Natural killer cell (primary cell): ENCODE measurements around the gene RAB15. TPM values are rescaled to one million over a fixed set of nuclear protein-coding genes. Genes with fewer than 3 reads are reported as not detected.

ENCODE experiments used
- ATAC-seq, 3 donors: fragments of 150-1000 bp in 2 of 3; fragments of 200-7000 bp in 1 of 3; cut with Tn5 transposase; 1 replicate in 1 of 3; 2 replicates in 2 of 3; pipeline ENCODE4 v1.10.0; 2021; ENCODE audit warnings: mild to moderate bottlenecking in 2 of 3, moderate library complexity in 2 of 3
- DNase-seq, 2 donors: peaks; one replicate each; pipeline versions ENCODE4 v3.0.0 to v3.0.0-alpha.2; 2013 to 2021; ENCODE audit warnings: mixed read lengths in 1 of 2
- H3K27ac ChIP-seq: one replicate; pipeline ENCODE4 v1.5.1; 2013; ENCODE audit warnings: mild to moderate bottlenecking, low read length
- H3K27me3 ChIP-seq: one replicate; pipeline ENCODE4 v1.6.1; 2013; ENCODE audit warnings: low read length; ENCODE audit not compliant: control insufficient read depth, insufficient read depth
- H3K36me3 ChIP-seq: one replicate; pipeline ENCODE4 v1.6.1; 2013; ENCODE audit warnings: low read length; ENCODE audit not compliant: control insufficient read depth, insufficient read depth
- H3K4me1 ChIP-seq: one replicate; pipeline ENCODE4 v1.6.1; 2013; ENCODE audit warnings: low read length; ENCODE audit not compliant: control insufficient read depth, insufficient read depth
- H3K4me3 ChIP-seq: one replicate; pipeline ENCODE4 v1.5.1; 2013; ENCODE audit warnings: low read length
- H3K9me3 ChIP-seq: one replicate; pipeline ENCODE4 v1.6.1; 2013; ENCODE audit warnings: low read length; ENCODE audit not compliant: control insufficient read depth, insufficient read depth
- H3K27ac Mint-ChIP-seq, 2 donors: one replicate each; pipeline ENCODE4 v1.8.0; 2022; ENCODE audit warnings: mild to moderate bottlenecking in 2 of 2, mixed read lengths in 2 of 2, moderate library complexity in 1 of 2
- H3K27me3 Mint-ChIP-seq, 2 donors: one replicate each; pipeline ENCODE4 v1.8.0; 2022; ENCODE audit warnings: low read depth in 2 of 2, mixed read lengths in 2 of 2
- H3K36me3 Mint-ChIP-seq: one replicate; pipeline ENCODE4 v1.8.0; 2022; ENCODE audit warnings: mixed read lengths
- H3K4me1 Mint-ChIP-seq, 2 donors: one replicate each; pipeline ENCODE4 v1.8.0; 2022; ENCODE audit warnings: mixed read lengths in 2 of 2
- H3K4me3 Mint-ChIP-seq: one replicate; pipeline ENCODE4 v1.8.0; 2022; ENCODE audit warnings: mild to moderate bottlenecking, moderate library complexity, mixed read lengths
- H3K9me3 Mint-ChIP-seq, 2 donors: one replicate each; pipeline ENCODE4 v1.8.0; 2022; ENCODE audit warnings: mixed read lengths in 2 of 2
- WGBS: methylation state at CpG from one replicate; pipeline ENCODE4 v1.1.7; 2013; ENCODE audit warnings: missing lambda C conversion rate; ENCODE audit not compliant: insufficient coverage; 5-methylcytosine and 5-hydroxymethylcytosine counted together
- intact Hi-C: fragments of 100-400 bp; cut with micrococcal nuclease; formaldehyde crosslinking; loops from one replicate; pipeline ENCODE4 v1.14.2; 2022
- total RNA-seq, 4 donors: library from RNA; stranded (reverse); fragments of 120-200 nt in 1 of 4; gene quantifications; one replicate each; pipeline versions ENCODE4 v1.2.3 to v1.2.4, GENCODE V29; 2013 to 2022
- TF ChIP-seq, protein P1 (sequence below): fragments of 200-600 bp; IDR thresholded peaks from one replicate; pipeline ENCODE4 v1.8.0; 2022; ENCODE audit warnings: antibody characterized with exemption

Gene RAB15
- total RNA-seq, 3 donors from 2014 or later (not counting 1 experiment from before 2014, with no cell fraction given), result 0.82 to 3.2 (median 1.7) TPM

DNA sequence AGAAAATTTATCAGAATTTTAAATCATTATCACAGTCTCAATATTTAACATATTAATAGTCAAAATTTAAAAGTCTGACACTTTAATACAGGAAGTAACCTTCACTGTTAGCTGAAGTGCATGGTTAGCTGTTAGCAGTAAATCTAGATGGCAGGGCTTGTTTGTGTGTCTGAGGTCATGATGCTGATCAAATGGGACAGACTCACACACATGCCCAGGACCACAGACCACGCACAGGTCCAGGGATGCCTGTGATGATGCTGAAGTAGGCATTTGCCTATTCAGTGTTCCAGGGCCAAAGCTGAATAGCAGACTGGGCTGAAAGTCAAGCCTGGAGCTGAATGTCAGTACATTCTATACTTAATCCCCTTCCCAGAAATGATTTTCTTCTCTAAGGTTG lies 35.1 kb upstream of the RAB15 start:
- H3K9me3 ChIP-seq, result no peaks in the 10 kb centered on the region
- peaks cover 7% of the 10 kb centered on the region for H3K36me3 ChIP-seq
- ATAC-seq (no peak), DNase-seq (no peak)
- intact Hi-C loops, result no loop called here
- no peaks in the 10 kb centered on the region for H3K4me1 Mint-ChIP-seq
- H3K36me3 Mint-ChIP-seq, result no peaks in the 10 kb centered on the region
- TF ChIP-seq, protein P1, sequence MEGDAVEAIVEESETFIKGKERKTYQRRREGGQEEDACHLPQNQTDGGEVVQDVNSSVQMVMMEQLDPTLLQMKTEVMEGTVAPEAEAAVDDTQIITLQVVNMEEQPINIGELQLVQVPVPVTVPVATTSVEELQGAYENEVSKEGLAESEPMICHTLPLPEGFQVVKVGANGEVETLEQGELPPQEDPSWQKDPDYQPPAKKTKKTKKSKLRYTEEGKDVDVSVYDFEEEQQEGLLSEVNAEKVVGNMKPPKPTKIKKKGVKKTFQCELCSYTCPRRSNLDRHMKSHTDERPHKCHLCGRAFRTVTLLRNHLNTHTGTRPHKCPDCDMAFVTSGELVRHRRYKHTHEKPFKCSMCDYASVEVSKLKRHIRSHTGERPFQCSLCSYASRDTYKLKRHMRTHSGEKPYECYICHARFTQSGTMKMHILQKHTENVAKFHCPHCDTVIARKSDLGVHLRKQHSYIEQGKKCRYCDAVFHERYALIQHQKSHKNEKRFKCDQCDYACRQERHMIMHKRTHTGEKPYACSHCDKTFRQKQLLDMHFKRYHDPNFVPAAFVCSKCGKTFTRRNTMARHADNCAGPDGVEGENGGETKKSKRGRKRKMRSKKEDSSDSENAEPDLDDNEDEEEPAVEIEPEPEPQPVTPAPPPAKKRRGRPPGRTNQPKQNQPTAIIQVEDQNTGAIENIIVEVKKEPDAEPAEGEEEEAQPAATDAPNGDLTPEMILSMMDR, result no peak
- H3K27me3 Mint-ChIP-seq, result no peaks in the 10 kb centered on the region
- no peak overlapping the region for H3K27ac Mint-ChIP-seq
- WGBS, result 91% methylated on average over 1 of the region's 1 CpG
- no peak overlapping the region for H3K4me3 ChIP-seq
- no peak overlapping the region for H3K27ac ChIP-seq
- H3K9me3 Mint-ChIP-seq, result no peaks in the 10 kb centered on the region
- no peaks in the 10 kb centered on the region for H3K4me1 ChIP-seq
- no peak overlapping the region for H3K4me3 Mint-ChIP-seq
- H3K27me3 ChIP-seq, result no peaks in the 10 kb centered on the region

- Histone ChIP-seq H3K27ac (no peak overlapping the region), H3K36me3 (peaks cover 7% of the 10 kb centered on the region), H3K9me3 (no peaks in the 10 kb centered on the region), H3K4me1 (no peaks in the 10 kb centered on the region), H3K27me3 (no peaks in the 10 kb centered on the region), H3K4me3 (no peak overlapping the region)
- intact Hi-C loops, result no loop called here
- Mint-ChIP-seq H3K4me3 (no peak overlapping the region), H3K27me3 (no peaks in the 10 kb centered on the region), H3K4me1 (no peaks in the 10 kb centered on the region), H3K36me3 (no peaks in the 10 kb centered on the region), H3K9me3 (no peaks in the 10 kb centered on the region), H3K27ac (no peak overlapping the region)
- DNase-seq (no peak), ATAC-seq (no peak)
- TF ChIP-seq, protein P1, result no peak
- 98% methylated on average over 6 of the region's 6 CpGs for WGBS
Measured at GRCh38 chr14:65006261-65006721, 34.2 kb upstream of the RAB15 start.

DNA sequence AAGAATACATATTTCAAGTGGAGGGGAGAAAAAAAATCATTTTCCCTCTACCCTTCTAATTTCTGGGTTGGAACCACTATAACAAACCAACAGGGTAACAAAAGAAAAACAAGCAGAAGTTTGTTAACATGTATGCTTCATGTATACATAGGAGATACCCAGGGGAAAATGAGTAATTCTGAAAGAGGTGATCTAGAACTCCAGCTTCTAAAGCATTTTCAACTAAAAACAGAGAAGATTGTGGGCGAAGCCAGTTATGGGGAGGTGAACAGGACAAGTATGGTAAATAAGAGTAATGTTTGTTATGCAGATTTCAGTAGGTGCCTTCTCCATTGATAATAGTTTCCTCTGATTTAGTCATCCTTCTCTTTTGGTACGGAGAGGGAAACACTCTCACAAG lies 31.3 kb upstream of the RAB15 start:
- Histone ChIP-seq H3K4me1 (no peaks in the 10 kb centered on the region), H3K4me3 (no peak overlapping the region), H3K27ac (no peak overlapping the region), H3K36me3 (peaks cover 2% of the 10 kb centered on the region), H3K27me3 (no peaks in the 10 kb centered on the region), H3K9me3 (no peaks in the 10 kb centered on the region)
- 71% methylated on average over 2 of the region's 2 CpGs for WGBS
- no peak overlapping the region for H3K4me3 Mint-ChIP-seq
- DNase-seq (no peak), ATAC-seq (no peak)
- no peaks in the 10 kb centered on the region for H3K4me1 Mint-ChIP-seq
- no peak overlapping the region for H3K27ac Mint-ChIP-seq
- no peaks in the 10 kb centered on the region for H3K9me3 Mint-ChIP-seq
- no peaks in the 10 kb centered on the region for H3K27me3 Mint-ChIP-seq
- TF ChIP-seq, protein P1, result no peak
- no peaks in the 10 kb centered on the region for H3K36me3 Mint-ChIP-seq
- intact Hi-C loops, result no loop called here

GRCh38 chr14:65002586-65003210 lies 30.6 kb upstream of the RAB15 start:
- Mint-ChIP-seq H3K27ac (no peak overlapping the region), H3K9me3 (no peaks in the 10 kb centered on the region), H3K27me3 (no peaks in the 10 kb centered on the region), H3K4me1 (no peaks in the 10 kb centered on the region), H3K4me3 (no peak overlapping the region), H3K36me3 (no peaks in the 10 kb centered on the region)
- Histone ChIP-seq H3K27ac (no peak overlapping the region), H3K9me3 (no peaks in the 10 kb centered on the region), H3K36me3 (peaks cover 2% of the 10 kb centered on the region), H3K4me3 (no peak overlapping the region), H3K4me1 (no peaks in the 10 kb centered on the region), H3K27me3 (no peaks in the 10 kb centered on the region)
- no peak for ATAC-seq
- DNase-seq, result no peak
- intact Hi-C loops, result no loop called here
- WGBS, result 73% methylated on average over 5 of the region's 6 CpGs
- TF ChIP-seq, protein P1, result no peak
